Measurements from ENCODE around the gene EXO1. TPM values are rescaled to one million over a fixed set of nuclear protein-coding genes. Genes with fewer than 3 reads are reported as not detected.

Gene EXO1
- total and polyA plus RNA-seq, 9 of the 15 experiments (the other 6 are each of a cell fraction or from before 2014, with no cell fraction given), result 36.0 to 125 (median 83.9) TPM

GRCh38 chr1:241847796-241848685, at the start of gene EXO1 (continued):
- no peak for TF ChIP-seq ZNF436 (CRISPR knock-in tag; IDR thresholded peaks at IDR 0.05)
- TF ChIP-seq BCOR (IDR thresholded peaks at IDR 0.05), result no peak
- TF ChIP-seq KHSRP (IDR thresholded peaks at IDR 0.05), result peak; percentile 69; the same call in 1 of the 2 replicates
- TF ChIP-seq, protein P1, sequence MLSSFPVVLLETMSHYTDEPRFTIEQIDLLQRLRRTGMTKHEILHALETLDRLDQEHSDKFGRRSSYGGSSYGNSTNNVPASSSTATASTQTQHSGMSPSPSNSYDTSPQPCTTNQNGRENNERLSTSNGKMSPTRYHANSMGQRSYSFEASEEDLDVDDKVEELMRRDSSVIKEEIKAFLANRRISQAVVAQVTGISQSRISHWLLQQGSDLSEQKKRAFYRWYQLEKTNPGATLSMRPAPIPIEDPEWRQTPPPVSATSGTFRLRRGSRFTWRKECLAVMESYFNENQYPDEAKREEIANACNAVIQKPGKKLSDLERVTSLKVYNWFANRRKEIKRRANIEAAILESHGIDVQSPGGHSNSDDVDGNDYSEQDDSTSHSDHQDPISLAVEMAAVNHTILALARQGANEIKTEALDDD (IDR thresholded peaks at IDR 0.05), result no peak
- no peak for TF ChIP-seq ARID3B (CRISPR knock-in tag; IDR thresholded peaks at IDR 0.05; ENCODE audit: borderline replicate concordance)
- no peak for TF ChIP-seq ZSCAN32 (CRISPR knock-in tag; IDR thresholded peaks at IDR 0.05)
- no peak for TF ChIP-seq NR0B1 (IDR thresholded peaks at IDR 0.05; ENCODE audit: partially characterized antibody)
- TF ChIP-seq POLR3A (IDR thresholded peaks at IDR 0.05; ENCODE audit: borderline replicate concordance, extremely low read depth, insufficient read depth, insufficient read length), result no peak
- TF ChIP-seq ZBTB33 (CRISPR knock-in tag; IDR thresholded peaks at IDR 0.05), result peak; percentile 72; the same call in 1 of the 2 replicates
- no peak for TF ChIP-seq SETDB1 (IDR thresholded peaks at IDR 0.05; ENCODE audit: low read length)
- no peak for TF ChIP-seq CAMTA2 (CRISPR knock-in tag; conservative IDR thresholded peaks at IDR 0.05)
- peak; percentile 85 for TF ChIP-seq ZNF766 (CRISPR knock-in tag; conservative IDR thresholded peaks at IDR 0.05)
- peak; percentile 100 for TF ChIP-seq SAP30 (IDR thresholded peaks at IDR 0.05; ENCODE audit: borderline replicate concordance, insufficient read depth, low read depth, low read length, poor library complexity, severe bottlenecking)
- no peak for TF ChIP-seq ZNF445 (CRISPR knock-in tag; IDR thresholded peaks at IDR 0.05; ENCODE audit: low read depth)
- no peak; the same call in 1 of the 2 replicates for TF ChIP-seq MEF2D (tag; conservative IDR thresholded peaks at IDR 0.05; ENCODE audit: low read depth)
- no peak for TF ChIP-seq PPARD (CRISPR knock-in tag; IDR thresholded peaks at IDR 0.05)
- no peak for TF ChIP-seq HNRNPUL1 (IDR thresholded peaks at IDR 0.05; ENCODE audit: low read length)
- no peak for TF ChIP-seq SMAD3 (CRISPR knock-in tag; conservative IDR thresholded peaks at IDR 0.05)
- no peak for TF ChIP-seq U2AF2 (optimal IDR thresholded peaks at IDR 0.05; ENCODE audit: low read depth, low read length)
- peak; percentile 84 for TF ChIP-seq MBD2 (IDR thresholded peaks at IDR 0.05; ENCODE audit: borderline replicate concordance, low read depth)
- no peak for TF ChIP-seq EWSR1 (IDR thresholded peaks at IDR 0.05; ENCODE audit: borderline replicate concordance, low read depth, partially characterized antibody)
- TF ChIP-seq ZNF551 (CRISPR knock-in tag; IDR thresholded peaks at IDR 0.05), result no peak
